Measurements from ENCODE around the gene PSMA7. TPM values are rescaled to one million over a fixed set of nuclear protein-coding genes. Genes with fewer than 3 reads are reported as not detected.
"Not testable (repeated sequence)": the region's sequence is repeated elsewhere in the genome, so short reads cannot be mapped to it uniquely, and the experiment has no call there.

The PSMA7 gene
- total and polyA plus RNA-seq, 11 donors, result 172 to 472 (median 233) TPM

DNA sequence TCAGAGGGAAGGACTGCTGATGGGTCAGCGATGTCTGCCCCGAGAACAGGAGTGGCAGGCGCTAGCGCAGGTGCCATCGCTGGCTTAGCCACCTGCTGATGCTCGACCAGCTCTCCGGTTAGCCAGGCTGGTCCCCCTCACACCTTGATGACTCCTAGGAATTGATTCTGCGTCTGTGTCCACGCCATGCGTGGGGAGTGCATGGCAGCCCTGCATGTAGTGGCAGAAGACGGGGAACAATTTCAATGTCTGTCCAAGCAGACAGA, 7.0 kb upstream of the PSMA7 start:
- peaks cover 0 to 19% (median 5%) of the 10 kb centered on the region in 9 donors for H3K36me3 ChIP-seq
- 84 to 98% (median 95%) methylated on average over 9 to 11 of the region's 11 CpGs for WGBS, 4 donors
- intact Hi-C loops (cut with DNase I), result no loop called here
- H3K4me3 ChIP-seq, result no peak overlapping the region
- peaks cover 0 to 36% (median 16%) of the 10 kb centered on the region in 12 donors for H3K4me1 ChIP-seq
- H3K27ac ChIP-seq, result no peak overlapping the region
- no peak for DNase-seq
- no peaks in the 10 kb centered on the region for H3K27me3 ChIP-seq
- H3K9me3 ChIP-seq, result no peaks in the 10 kb centered on the region
- ATAC-seq, result no peak
- TF ChIP-seq, protein P1, sequence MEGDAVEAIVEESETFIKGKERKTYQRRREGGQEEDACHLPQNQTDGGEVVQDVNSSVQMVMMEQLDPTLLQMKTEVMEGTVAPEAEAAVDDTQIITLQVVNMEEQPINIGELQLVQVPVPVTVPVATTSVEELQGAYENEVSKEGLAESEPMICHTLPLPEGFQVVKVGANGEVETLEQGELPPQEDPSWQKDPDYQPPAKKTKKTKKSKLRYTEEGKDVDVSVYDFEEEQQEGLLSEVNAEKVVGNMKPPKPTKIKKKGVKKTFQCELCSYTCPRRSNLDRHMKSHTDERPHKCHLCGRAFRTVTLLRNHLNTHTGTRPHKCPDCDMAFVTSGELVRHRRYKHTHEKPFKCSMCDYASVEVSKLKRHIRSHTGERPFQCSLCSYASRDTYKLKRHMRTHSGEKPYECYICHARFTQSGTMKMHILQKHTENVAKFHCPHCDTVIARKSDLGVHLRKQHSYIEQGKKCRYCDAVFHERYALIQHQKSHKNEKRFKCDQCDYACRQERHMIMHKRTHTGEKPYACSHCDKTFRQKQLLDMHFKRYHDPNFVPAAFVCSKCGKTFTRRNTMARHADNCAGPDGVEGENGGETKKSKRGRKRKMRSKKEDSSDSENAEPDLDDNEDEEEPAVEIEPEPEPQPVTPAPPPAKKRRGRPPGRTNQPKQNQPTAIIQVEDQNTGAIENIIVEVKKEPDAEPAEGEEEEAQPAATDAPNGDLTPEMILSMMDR (IDR thresholded peaks at IDR 0.05), result no peak
- no peak for TF ChIP-seq POLR2A (IDR thresholded peaks at IDR 0.05)

DNA sequence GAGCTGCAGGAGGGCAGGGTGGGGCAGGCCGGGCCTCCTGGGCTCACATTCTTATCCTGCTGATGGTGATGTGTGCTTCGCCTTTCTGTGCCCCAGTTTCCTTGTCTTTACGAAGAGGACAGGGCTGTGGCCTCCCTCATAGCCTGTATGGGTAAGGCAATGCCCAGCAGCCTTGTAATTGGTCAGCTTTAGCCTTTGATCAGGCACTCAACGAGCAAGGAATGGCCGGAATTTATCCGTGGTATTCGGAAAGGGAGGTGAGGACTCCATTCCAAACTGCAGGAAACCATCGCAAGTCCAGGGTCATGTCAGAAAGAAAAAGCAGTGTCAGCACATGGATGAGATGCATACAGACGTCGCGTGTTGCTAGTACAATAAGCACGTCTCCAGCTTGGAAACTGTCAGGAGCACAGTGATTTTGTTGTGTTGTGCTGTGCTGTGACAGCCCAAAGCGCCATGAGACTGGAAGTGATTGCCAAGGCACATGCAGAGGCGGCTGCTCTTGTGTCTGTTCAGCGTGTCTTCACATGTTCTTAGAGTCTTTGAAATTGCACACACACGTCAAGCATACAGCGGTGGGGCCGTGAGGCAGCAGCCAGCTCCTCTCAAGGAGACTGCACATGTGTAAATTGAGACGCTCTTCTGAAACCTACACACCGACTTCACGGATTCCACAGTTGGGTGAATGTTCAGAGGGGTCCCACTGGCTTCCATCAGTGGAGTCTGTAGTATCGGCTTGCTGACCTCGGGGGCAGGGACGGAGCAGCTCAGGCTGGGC, 6.5 kb upstream of the PSMA7 start:
- Histone ChIP-seq H3K9me3 (no peaks in the 10 kb centered on the region), H3K36me3 (peaks cover 0 to 14% (median 3%) of the 10 kb centered on the region in 9 donors), H3K27me3 (no peaks in the 10 kb centered on the region), H3K4me3 (no peak overlapping the region), H3K4me1 (peaks cover 0 to 41% (median 21%) of the 10 kb centered on the region in 12 donors), H3K27ac (peak overlapping the region in 1 of 12 donors; percentile 31)
- DNase-seq, result no peak
- no peak for TF ChIP-seq POLR2A (IDR thresholded peaks at IDR 0.05)
- TF ChIP-seq, protein P1 (IDR thresholded peaks at IDR 0.05), result no peak
- intact Hi-C loops (cut with DNase I), result loop anchor here in 4 of 10 donors (5.0 to 10.0 kb wide), 4 partner anchors 33 to 235 kb away; partner anchors contain the start of genes MTG2 (in 1 of the 4), OSBPL2 (in 1 of the 4) and RPS21 (in 1 of the 4)
- peak in 1 of 4 donors; percentile 19 for ATAC-seq
- WGBS, 4 donors, result 67 to 69% (median 68%) methylated on average over 22 to 24 of the region's 24 CpGs

DNA sequence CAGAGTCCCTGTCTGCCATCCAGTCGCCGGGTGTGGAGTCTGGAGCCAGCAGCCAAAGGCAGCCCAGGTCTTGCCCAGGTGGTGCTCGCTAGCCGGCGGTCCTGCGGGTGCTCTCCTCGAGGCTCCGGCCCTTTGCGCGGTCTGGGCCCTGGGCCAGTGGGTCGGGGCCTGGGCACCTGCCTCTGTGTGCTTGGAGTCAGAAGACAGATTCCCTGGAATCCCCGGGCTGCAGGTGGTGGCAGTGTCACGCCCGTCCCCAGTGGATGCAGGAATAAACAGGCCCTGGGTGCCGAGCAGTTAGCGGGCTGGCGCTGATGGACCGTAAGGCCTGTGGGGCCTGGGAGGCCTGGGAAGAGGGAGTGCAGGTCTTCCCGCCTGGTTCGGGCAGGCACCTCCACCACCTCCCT, 5.7 kb upstream of the PSMA7 start:
- ATAC-seq, result no peak
- Histone ChIP-seq H3K27me3 (no peaks in the 10 kb centered on the region), H3K4me1 (peaks cover 0 to 46% (median 25%) of the 10 kb centered on the region in 12 donors), H3K36me3 (peaks cover 0 to 6% (median 0%) of the 10 kb centered on the region in 9 donors), H3K9me3 (no peaks in the 10 kb centered on the region), H3K27ac (peak overlapping the region in 2 of 12 donors; percentile 31 to 34), H3K4me3 (no peak overlapping the region)
- no peak for DNase-seq
- no peak for TF ChIP-seq POLR2A (IDR thresholded peaks at IDR 0.05)
- TF ChIP-seq, protein P1 (IDR thresholded peaks at IDR 0.05), result no peak
- WGBS, 4 donors, result 72 to 85% (median 80%) methylated on average over 17 to 20 of the region's 20 CpGs
- intact Hi-C loops (cut with DNase I), result loop anchor here in 4 of 10 donors (5.0 to 10.0 kb wide), 4 partner anchors 33 to 236 kb away; partner anchors contain the start of genes MTG2 (in 1 of the 4), OSBPL2 (in 1 of the 4) and RPS21 (in 1 of the 4)

DNA sequence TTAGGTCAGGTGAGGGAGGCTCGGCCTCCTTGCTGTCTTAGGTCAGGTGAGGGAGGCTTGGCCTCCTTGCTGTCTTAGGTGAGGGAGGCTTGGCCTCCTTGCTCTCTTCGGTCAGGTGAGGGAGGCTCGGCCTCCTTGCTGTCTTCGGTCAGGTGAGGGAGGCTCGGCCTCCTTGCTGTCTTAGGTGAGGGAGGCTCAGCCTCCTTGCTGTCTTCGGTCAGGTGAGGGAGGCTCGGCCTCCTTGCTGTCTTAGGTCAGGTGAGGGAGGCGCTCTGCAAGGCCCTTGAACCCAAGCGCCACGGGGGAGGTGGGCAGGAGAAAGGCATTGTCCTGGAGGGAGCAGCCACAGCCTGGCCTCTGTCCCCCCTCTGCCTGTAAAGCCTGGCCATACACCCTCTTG, 5.2 kb upstream of the PSMA7 start:
- H3K27me3 ChIP-seq, H3K4me3 ChIP-seq, H3K9me3 ChIP-seq, DNase-seq, H3K36me3 ChIP-seq, ATAC-seq: not testable (repeated sequence)
- WGBS, 4 donors, result 93 to 96% (median 94%) methylated on average over 9 to 10 of the region's 10 CpGs
- peak overlapping the region in 1 of 12 donors; percentile 31 for H3K27ac ChIP-seq
- intact Hi-C loops (cut with DNase I), result loop anchor here in 4 of 10 donors (5.0 to 10.0 kb wide), 4 partner anchors 34 to 236 kb away; partner anchors contain the start of genes MTG2 (in 1 of the 4), OSBPL2 (in 1 of the 4) and RPS21 (in 1 of the 4)
- H3K4me1 ChIP-seq, result peaks cover 0 to 46% (median 25%) of the 10 kb centered on the region in 12 donors
